Measurements from ENCODE around the gene PPM1A. TPM values are rescaled to one million over a fixed set of nuclear protein-coding genes. Genes with fewer than 3 reads are reported as not detected.

The PPM1A gene
- total RNA-seq, 1 experiment from 2014 or later, result 28.1 TPM

- DNase-seq (ENCODE audit: low read depth, low spot score) (no peak), ATAC-seq (no peak)
- Histone ChIP-seq H3K4me1 (ENCODE audit: control insufficient read depth, insufficient read depth, low read length) (no peaks in the 10 kb centered on the region), H3K27ac (ENCODE audit: low read length) (no peak overlapping the region), H3K4me3 (ENCODE audit: low read depth in 2 of 2, low read length in 2 of 2) (no peak overlapping the region), H3K36me3 (ENCODE audit: control insufficient read depth, insufficient read depth, low read length) (no peaks in the 10 kb centered on the region), H3K27me3 (ENCODE audit: control insufficient read depth, insufficient read depth, low read length) (no peaks in the 10 kb centered on the region), H3K9me3 (ENCODE audit: control insufficient read depth, insufficient read depth, low read depth, low read length) (no peaks in the 10 kb centered on the region)
- ChIA-PET CTCF (no interaction called here), POLR2A (no interaction called here)
- TF ChIP-seq, protein P1, sequence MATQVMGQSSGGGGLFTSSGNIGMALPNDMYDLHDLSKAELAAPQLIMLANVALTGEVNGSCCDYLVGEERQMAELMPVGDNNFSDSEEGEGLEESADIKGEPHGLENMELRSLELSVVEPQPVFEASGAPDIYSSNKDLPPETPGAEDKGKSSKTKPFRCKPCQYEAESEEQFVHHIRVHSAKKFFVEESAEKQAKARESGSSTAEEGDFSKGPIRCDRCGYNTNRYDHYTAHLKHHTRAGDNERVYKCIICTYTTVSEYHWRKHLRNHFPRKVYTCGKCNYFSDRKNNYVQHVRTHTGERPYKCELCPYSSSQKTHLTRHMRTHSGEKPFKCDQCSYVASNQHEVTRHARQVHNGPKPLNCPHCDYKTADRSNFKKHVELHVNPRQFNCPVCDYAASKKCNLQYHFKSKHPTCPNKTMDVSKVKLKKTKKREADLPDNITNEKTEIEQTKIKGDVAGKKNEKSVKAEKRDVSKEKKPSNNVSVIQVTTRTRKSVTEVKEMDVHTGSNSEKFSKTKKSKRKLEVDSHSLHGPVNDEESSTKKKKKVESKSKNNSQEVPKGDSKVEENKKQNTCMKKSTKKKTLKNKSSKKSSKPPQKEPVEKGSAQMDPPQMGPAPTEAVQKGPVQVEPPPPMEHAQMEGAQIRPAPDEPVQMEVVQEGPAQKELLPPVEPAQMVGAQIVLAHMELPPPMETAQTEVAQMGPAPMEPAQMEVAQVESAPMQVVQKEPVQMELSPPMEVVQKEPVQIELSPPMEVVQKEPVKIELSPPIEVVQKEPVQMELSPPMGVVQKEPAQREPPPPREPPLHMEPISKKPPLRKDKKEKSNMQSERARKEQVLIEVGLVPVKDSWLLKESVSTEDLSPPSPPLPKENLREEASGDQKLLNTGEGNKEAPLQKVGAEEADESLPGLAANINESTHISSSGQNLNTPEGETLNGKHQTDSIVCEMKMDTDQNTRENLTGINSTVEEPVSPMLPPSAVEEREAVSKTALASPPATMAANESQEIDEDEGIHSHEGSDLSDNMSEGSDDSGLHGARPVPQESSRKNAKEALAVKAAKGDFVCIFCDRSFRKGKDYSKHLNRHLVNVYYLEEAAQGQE (IDR thresholded peaks at IDR 0.05; ENCODE audit: insufficient read depth in 1 of 2, low read depth in 2 of 2, low read length in 1 of 2), result no peak
- TF ChIP-seq CTCF (IDR thresholded peaks at IDR 0.05) (no peak), SIN3A (IDR thresholded peaks at IDR 0.05; ENCODE audit: borderline replicate concordance, insufficient read depth, low read depth, low read length) (no peak), POLR2AphosphoS5 (IDR thresholded peaks at IDR 0.05; ENCODE audit: low read depth, low read length) (no peak), TCF7L2 (IDR thresholded peaks at IDR 0.05; ENCODE audit: low read depth, low read length) (no peak)
- in situ Hi-C loops (cut with HindIII; ENCODE audit: low pct_unique_long_range_greater_than_20kb, low sequenced_read_pairs), result no loop called here
- BruUV-seq (replicated peaks), result no TSS peak
- intact Hi-C loops (cut with micrococcal nuclease; ENCODE audit: unreplicated experiment), result no loop called here
Measured at GRCh38 chr14:60304509-60304908, 55.5 kb downstream of the PPM1A start.

GRCh38 chr14:60309867-60310552, 61.0 kb downstream of the PPM1A start:
- no peak for DNase-seq (ENCODE audit: low read depth, low spot score)
- no peak for ATAC-seq
- Histone ChIP-seq H3K4me3 (ENCODE audit: low read depth in 2 of 2, low read length in 2 of 2) (no peak overlapping the region), H3K27me3 (ENCODE audit: control insufficient read depth, insufficient read depth, low read length) (no peaks in the 10 kb centered on the region), H3K27ac (ENCODE audit: low read length) (no peak overlapping the region), H3K9me3 (ENCODE audit: control insufficient read depth, insufficient read depth, low read depth, low read length) (no peaks in the 10 kb centered on the region), H3K4me1 (ENCODE audit: control insufficient read depth, insufficient read depth, low read length) (no peaks in the 10 kb centered on the region), H3K36me3 (ENCODE audit: control insufficient read depth, insufficient read depth, low read length) (no peaks in the 10 kb centered on the region)
- TF ChIP-seq, protein P1 (IDR thresholded peaks at IDR 0.05; ENCODE audit: insufficient read depth in 1 of 2, low read depth in 2 of 2, low read length in 1 of 2), result no peak
- TF ChIP-seq SIN3A (IDR thresholded peaks at IDR 0.05; ENCODE audit: borderline replicate concordance, insufficient read depth, low read depth, low read length), result no peak
- TF ChIP-seq POLR2AphosphoS5 (IDR thresholded peaks at IDR 0.05; ENCODE audit: low read depth, low read length), result no peak
- no peak for TF ChIP-seq TCF7L2 (IDR thresholded peaks at IDR 0.05; ENCODE audit: low read depth, low read length)
- TF ChIP-seq CTCF (IDR thresholded peaks at IDR 0.05), result no peak
- ChIA-PET CTCF (no interaction called here), POLR2A (interaction anchor here (0.5 kb wide), 1 partner anchor 298 kb away, joined by 7 read pairs; no protein-coding TSS in a partner anchor)
- in situ Hi-C loops (cut with HindIII; ENCODE audit: low pct_unique_long_range_greater_than_20kb, low sequenced_read_pairs), result no loop called here
- intact Hi-C loops (cut with micrococcal nuclease; ENCODE audit: unreplicated experiment), result no loop called here
- no TSS peak for BruUV-seq (replicated peaks)

Measured in Panc1 (cell line).